Esophagus muscularis mucosa (tissue), 4 donors: ENCODE data around the gene CAV1.

ENCODE experiments used
- CTCF ChIP-seq, 3 experiments: fragments of 200-600 bp in 2 of 3; fragments of 450-650 bp in 1 of 3; sonication (generic) in 2 of 3; IDR thresholded peaks; one replicate each; pipeline ENCODE4 v1.5.1; 2017 to 2019; ENCODE audit warnings: antibody characterized with exemption in 3 of 3, mild to moderate bottlenecking in 2 of 3, moderate library complexity in 1 of 3
- EP300 ChIP-seq: sonication (generic); formaldehyde crosslinking; IDR thresholded peaks from one replicate; pipeline ENCODE4 v1.6.1; 2017; ENCODE audit warnings: antibody characterized with exemption
- POLR2A ChIP-seq: fragments of 450-650 bp; IDR thresholded peaks from one replicate; pipeline ENCODE4 v1.6.1; 2017; ENCODE audit warnings: antibody characterized with exemption, moderate library complexity, mild to moderate bottlenecking, low read depth
- POLR2AphosphoS5 ChIP-seq, 2 donors: sonication (generic); formaldehyde crosslinking; IDR thresholded peaks; one replicate each; pipeline ENCODE4 v1.6.1; 2017; ENCODE audit warnings: antibody characterized with exemption in 2 of 2

GRCh38 chr7:116487907-116488521 is 36.8 kb upstream of the CAV1 start:
- no peak for TF ChIP-seq CTCF (IDR thresholded peaks at IDR 0.05)
- no peak for TF ChIP-seq EP300
- no peak for TF ChIP-seq POLR2A
- TF ChIP-seq POLR2AphosphoS5 (IDR thresholded peaks at IDR 0.05) = no peak
